Epidermal melanocyte (primary cell): ENCODE data around the gene GTF3C2.
"Not testable (repeated sequence)": the region's sequence is repeated elsewhere in the genome, so short reads cannot be mapped to it uniquely, and the experiment has no call there.

ENCODE experiments used
- DNase-seq: peaks from one replicate; pipeline ENCODE4 v3.0.0; 2011; ENCODE audit warnings: low spot score; ENCODE audit not compliant: insufficient read length

The GTF3C2 gene

GRCh38 chr2:27300606-27301005 lies 56.0 kb downstream of the GTF3C2 start:
- DNase-seq, result not testable (repeated sequence)

GRCh38 chr2:27298391-27299080 lies 58.0 kb downstream of the GTF3C2 start:
- DNase-seq, result no peak

- no peak for DNase-seq
Observed at GRCh38 chr2:27297195-27297594, 59.4 kb downstream of the GTF3C2 start.

GRCh38 chr2:27296481-27296880 lies 60.1 kb downstream of the GTF3C2 start:
- no peak for DNase-seq

- DNase-seq, result no peak
Observed at GRCh38 chr2:27294928-27295327, 61.6 kb downstream of the GTF3C2 start.

GRCh38 chr2:27291865-27292264 lies 64.7 kb downstream of the GTF3C2 start:
- DNase-seq, result no peak

GRCh38 chr2:27290549-27290948 lies 66.0 kb downstream of the GTF3C2 start:
- no peak for DNase-seq

- no peak for DNase-seq
Observed at GRCh38 chr2:27288610-27289009, 68.0 kb downstream of the GTF3C2 start.

- DNase-seq, result no peak
Observed at GRCh38 chr2:27285481-27285880, 71.1 kb downstream of the GTF3C2 start.

GRCh38 chr2:27284996-27285395 lies 71.6 kb downstream of the GTF3C2 start:
- DNase-seq, result no peak

- DNase-seq, result no peak
Observed at GRCh38 chr2:27282892-27283291, 73.7 kb downstream of the GTF3C2 start.

- no peak for DNase-seq
Observed at GRCh38 chr2:27281855-27282559, 74.6 kb downstream of the GTF3C2 start, which contains the start of gene TRIM54. Gene TRIM54 (plus strand): TSS chr2:27282429. CDS start chr2:27282732, 303 bp downstream.

GRCh38 chr2:27281442-27281841 lies 75.1 kb downstream of the GTF3C2 start:
- DNase-seq, result no peak

- no peak for DNase-seq
Observed at GRCh38 chr2:27280826-27281225, 75.7 kb downstream of the GTF3C2 start.

GRCh38 chr2:27278010-27278409 lies 78.6 kb downstream of the GTF3C2 start:
- DNase-seq, result no peak
